Endothelial cell of umbilical vein (primary cell): ENCODE measurements around the gene RAD1.

ENCODE experiments used
- EZH2 ChIP-seq: IDR thresholded peaks from 2 replicates; pipeline ENCODE4 v1.6.1; 2012; ENCODE audit warnings: borderline replicate concordance, low read depth, mild to moderate bottlenecking, moderate library complexity, low read length, inconsistent platforms; ENCODE audit not compliant: severe bottlenecking
- JUN ChIP-seq: IDR thresholded peaks from 2 replicates; pipeline ENCODE4 v1.6.1; 2011; ENCODE audit warnings: borderline replicate concordance, low read depth; ENCODE audit not compliant: insufficient read length, insufficient read depth
- POLR2A ChIP-seq: IDR thresholded peaks from 2 replicates; pipeline ENCODE4 v1.6.1; 2012; ENCODE audit warnings: low read depth, mild to moderate bottlenecking, control low read depth, low read length
- POLR2AphosphoS5 ChIP-seq: IDR thresholded peaks from 2 replicates; pipeline ENCODE4 v1.6.1; 2012; ENCODE audit warnings: low read depth, mild to moderate bottlenecking, control low read depth, low read length, moderate library complexity; ENCODE audit not compliant: insufficient read depth
- TF ChIP-seq, protein P1 (sequence below), 2 donors: IDR thresholded peaks; 1 replicate in 1 of 2; 2 replicates in 1 of 2; pipeline ENCODE4 v1.5.1; 2011; ENCODE audit warnings: low read length in 2 of 2, mild to moderate bottlenecking in 2 of 2, moderate library complexity in 2 of 2, control low read depth in 1 of 2, inconsistent platforms in 1 of 2, low read depth in 1 of 2; ENCODE audit not compliant: insufficient read depth in 1 of 2; ENCODE audit errors: extremely low read depth in 1 of 2
- TF ChIP-seq, protein P2 (sequence below): IDR thresholded peaks from 2 replicates; pipeline ENCODE4 v1.6.1; 2011; ENCODE audit not compliant: insufficient read depth, insufficient read length

DNA sequence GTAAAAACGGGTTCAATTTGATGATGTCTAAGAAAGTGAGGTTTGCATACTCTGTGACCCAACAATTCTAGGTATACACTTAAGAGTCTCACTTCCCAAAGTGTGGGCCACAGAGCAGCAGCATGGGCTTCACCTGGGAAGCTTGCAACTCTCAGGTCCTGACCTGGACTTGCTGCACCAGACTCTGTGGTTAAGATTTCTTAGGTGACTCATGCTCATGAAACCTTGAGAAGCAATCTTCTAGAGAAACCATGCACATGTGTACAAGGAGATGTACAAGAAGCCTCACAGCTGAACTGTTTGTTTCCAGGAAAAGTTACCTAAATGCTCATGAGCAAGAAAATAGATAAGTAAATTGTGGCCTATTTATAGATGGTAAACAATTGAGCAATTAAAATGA is 44.0 kb upstream of the RAD1 start:
- no peak for TF ChIP-seq POLR2AphosphoS5
- no peak for TF ChIP-seq POLR2A
- TF ChIP-seq EZH2, result no peak
- TF ChIP-seq, protein P1, sequence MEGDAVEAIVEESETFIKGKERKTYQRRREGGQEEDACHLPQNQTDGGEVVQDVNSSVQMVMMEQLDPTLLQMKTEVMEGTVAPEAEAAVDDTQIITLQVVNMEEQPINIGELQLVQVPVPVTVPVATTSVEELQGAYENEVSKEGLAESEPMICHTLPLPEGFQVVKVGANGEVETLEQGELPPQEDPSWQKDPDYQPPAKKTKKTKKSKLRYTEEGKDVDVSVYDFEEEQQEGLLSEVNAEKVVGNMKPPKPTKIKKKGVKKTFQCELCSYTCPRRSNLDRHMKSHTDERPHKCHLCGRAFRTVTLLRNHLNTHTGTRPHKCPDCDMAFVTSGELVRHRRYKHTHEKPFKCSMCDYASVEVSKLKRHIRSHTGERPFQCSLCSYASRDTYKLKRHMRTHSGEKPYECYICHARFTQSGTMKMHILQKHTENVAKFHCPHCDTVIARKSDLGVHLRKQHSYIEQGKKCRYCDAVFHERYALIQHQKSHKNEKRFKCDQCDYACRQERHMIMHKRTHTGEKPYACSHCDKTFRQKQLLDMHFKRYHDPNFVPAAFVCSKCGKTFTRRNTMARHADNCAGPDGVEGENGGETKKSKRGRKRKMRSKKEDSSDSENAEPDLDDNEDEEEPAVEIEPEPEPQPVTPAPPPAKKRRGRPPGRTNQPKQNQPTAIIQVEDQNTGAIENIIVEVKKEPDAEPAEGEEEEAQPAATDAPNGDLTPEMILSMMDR (IDR thresholded peaks at IDR 0.05; ENCODE audit: extremely low read depth in 1 of 2, insufficient read depth in 1 of 2, low read depth in 1 of 2, low read length in 2 of 2), result no peak
- no peak for TF ChIP-seq JUN
- TF ChIP-seq, protein P2, sequence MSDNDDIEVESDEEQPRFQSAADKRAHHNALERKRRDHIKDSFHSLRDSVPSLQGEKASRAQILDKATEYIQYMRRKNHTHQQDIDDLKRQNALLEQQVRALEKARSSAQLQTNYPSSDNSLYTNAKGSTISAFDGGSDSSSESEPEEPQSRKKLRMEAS, result no peak
